ENCODE data around the gene ZP1. TPM values are rescaled to one million over a fixed set of nuclear protein-coding genes. Genes with fewer than 3 reads are reported as not detected.

The ZP1 gene
- total RNA-seq, 3 donors from 2014 or later, result 0.32 to 0.73 TPM; not detected in 1

GRCh38 chr11:60916669-60917206, 49.4 kb downstream of the ZP1 start:
- Histone ChIP-seq H3K27ac (peak overlapping the region in 1 of 2 donors; percentile 13), H3K4me3 (no peak overlapping the region), H3K4me1 (peaks cover 4% of the 10 kb centered on the region in 2 donors), H3K36me3 (peaks cover 6% of the 10 kb centered on the region), H3K27me3 (no peaks in the 10 kb centered on the region), H3K9me3 (no peaks in the 10 kb centered on the region)
- no peak for DNase-seq (ENCODE audit: low spot score in 2 of 2)
- TF ChIP-seq POLR2A (IDR thresholded peaks at IDR 0.05), result no peak
- TF ChIP-seq, protein P1, sequence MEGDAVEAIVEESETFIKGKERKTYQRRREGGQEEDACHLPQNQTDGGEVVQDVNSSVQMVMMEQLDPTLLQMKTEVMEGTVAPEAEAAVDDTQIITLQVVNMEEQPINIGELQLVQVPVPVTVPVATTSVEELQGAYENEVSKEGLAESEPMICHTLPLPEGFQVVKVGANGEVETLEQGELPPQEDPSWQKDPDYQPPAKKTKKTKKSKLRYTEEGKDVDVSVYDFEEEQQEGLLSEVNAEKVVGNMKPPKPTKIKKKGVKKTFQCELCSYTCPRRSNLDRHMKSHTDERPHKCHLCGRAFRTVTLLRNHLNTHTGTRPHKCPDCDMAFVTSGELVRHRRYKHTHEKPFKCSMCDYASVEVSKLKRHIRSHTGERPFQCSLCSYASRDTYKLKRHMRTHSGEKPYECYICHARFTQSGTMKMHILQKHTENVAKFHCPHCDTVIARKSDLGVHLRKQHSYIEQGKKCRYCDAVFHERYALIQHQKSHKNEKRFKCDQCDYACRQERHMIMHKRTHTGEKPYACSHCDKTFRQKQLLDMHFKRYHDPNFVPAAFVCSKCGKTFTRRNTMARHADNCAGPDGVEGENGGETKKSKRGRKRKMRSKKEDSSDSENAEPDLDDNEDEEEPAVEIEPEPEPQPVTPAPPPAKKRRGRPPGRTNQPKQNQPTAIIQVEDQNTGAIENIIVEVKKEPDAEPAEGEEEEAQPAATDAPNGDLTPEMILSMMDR (IDR thresholded peaks at IDR 0.05), result no peak
- TF ChIP-seq POLR2AphosphoS5 (IDR thresholded peaks at IDR 0.05), result no peak
- intact Hi-C loops (cut with DNase I; ENCODE audit: low total_unique reads), result no loop called here

DNA sequence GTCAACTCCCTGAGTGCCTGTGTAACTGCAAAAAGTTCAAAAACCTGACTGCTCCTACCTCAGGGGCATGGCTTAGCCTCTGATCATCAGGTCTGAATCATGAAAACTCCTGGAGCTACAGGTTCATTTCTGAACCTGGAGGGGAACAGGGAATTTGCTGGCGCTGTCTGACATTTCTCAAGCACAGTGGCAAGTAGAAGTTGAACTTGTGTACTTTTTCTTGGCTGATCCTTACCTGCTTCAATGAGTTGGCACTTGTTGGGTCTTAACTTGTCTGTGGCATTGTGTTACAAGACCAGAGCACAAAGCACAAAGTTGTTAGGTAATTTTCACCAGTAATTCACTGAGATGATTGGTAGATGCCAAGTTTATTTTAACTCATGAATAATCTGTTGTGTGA, 49.9 kb downstream of the ZP1 start:
- peaks cover 4% of the 10 kb centered on the region in 2 donors for H3K4me1 ChIP-seq
- intact Hi-C loops (cut with DNase I; ENCODE audit: low total_unique reads), result no loop called here

DNA sequence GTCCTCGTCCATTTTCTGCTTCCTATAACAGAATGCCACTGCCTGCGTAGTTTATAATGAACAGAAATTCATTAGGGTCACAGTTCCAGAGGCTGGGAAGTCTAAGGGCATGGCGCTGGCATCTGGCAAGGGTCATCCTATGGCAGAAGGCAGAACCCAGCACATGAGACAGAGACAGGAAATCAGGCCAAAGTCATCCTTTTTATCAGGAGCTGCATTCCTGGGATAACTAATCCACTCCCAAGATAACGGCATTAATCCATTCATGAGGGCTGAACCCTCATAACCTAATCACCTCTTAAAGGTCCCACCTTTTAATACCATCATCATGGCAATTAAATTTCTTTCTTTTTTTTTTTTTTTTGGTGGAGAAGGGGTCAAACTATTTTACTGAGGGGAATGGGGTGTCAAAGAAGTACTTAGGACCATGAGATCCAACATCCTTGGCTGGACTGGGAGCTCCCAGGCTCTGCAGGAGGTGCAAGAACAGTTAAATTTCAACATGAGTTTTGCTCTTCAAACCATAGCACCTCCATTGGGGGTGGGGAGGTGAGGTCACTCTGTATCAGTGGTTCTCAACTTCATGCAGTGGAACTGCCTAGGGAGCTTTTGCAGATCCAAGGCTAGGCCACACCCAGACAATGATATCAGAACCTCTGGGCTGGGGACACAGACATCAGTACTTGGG, 51.1 kb downstream of the ZP1 start:
- peaks cover 4% of the 10 kb centered on the region in 2 donors for H3K4me1 ChIP-seq
- DNase-seq (ENCODE audit: low spot score in 2 of 2), result no peak
- peaks cover 15% of the 10 kb centered on the region for H3K36me3 ChIP-seq
- no peak overlapping the region for H3K4me3 ChIP-seq
- TF ChIP-seq, protein P1 (IDR thresholded peaks at IDR 0.05), result no peak
- no peak for TF ChIP-seq POLR2A (IDR thresholded peaks at IDR 0.05)
- H3K27ac ChIP-seq, result no peak overlapping the region
- intact Hi-C loops (cut with DNase I; ENCODE audit: low total_unique reads), result no loop called here
- no peaks in the 10 kb centered on the region for H3K27me3 ChIP-seq
- no peaks in the 10 kb centered on the region for H3K9me3 ChIP-seq

More for the DNA sequence above, 49.9 kb downstream of the ZP1 start:
- peaks cover 11% of the 10 kb centered on the region for H3K36me3 ChIP-seq
- H3K4me3 ChIP-seq, result no peak overlapping the region
- H3K9me3 ChIP-seq, result no peaks in the 10 kb centered on the region
- DNase-seq (ENCODE audit: low spot score in 2 of 2), result no peak
- no peak overlapping the region for H3K27ac ChIP-seq
- no peaks in the 10 kb centered on the region for H3K27me3 ChIP-seq
- TF ChIP-seq, protein P1 (IDR thresholded peaks at IDR 0.05), result no peak
- TF ChIP-seq POLR2A (IDR thresholded peaks at IDR 0.05) (no peak), POLR2AphosphoS5 (IDR thresholded peaks at IDR 0.05) (no peak)

- H3K36me3 ChIP-seq, result peaks cover 15% of the 10 kb centered on the region
- no peaks in the 10 kb centered on the region for H3K27me3 ChIP-seq
- DNase-seq (ENCODE audit: low spot score in 2 of 2), result no peak
- intact Hi-C loops (cut with DNase I; ENCODE audit: low total_unique reads), result no loop called here
- peaks cover 4% of the 10 kb centered on the region in 2 donors for H3K4me1 ChIP-seq
- no peak overlapping the region for H3K4me3 ChIP-seq
- TF ChIP-seq POLR2AphosphoS5 (IDR thresholded peaks at IDR 0.05) (no peak), POLR2A (IDR thresholded peaks at IDR 0.05) (no peak)
- TF ChIP-seq, protein P1 (IDR thresholded peaks at IDR 0.05), result no peak
- H3K9me3 ChIP-seq, result no peaks in the 10 kb centered on the region
- H3K27ac ChIP-seq, result no peak overlapping the region
Observed at GRCh38 chr11:60918939-60919265, 51.6 kb downstream of the ZP1 start.

GRCh38 chr11:60919320-60919719, 52.0 kb downstream of the ZP1 start:
- H3K4me3 ChIP-seq, result no peak overlapping the region
- peaks cover 15% of the 10 kb centered on the region for H3K36me3 ChIP-seq

More at GRCh38 chr11:60919320-60919719, 52.0 kb downstream of the ZP1 start:
- intact Hi-C loops (cut with DNase I; ENCODE audit: low total_unique reads), result no loop called here
- Histone ChIP-seq H3K27ac (no peak overlapping the region), H3K27me3 (no peaks in the 10 kb centered on the region), H3K4me1 (peaks cover 4% of the 10 kb centered on the region in 2 donors), H3K9me3 (no peaks in the 10 kb centered on the region)
- no peak for DNase-seq (ENCODE audit: low spot score in 2 of 2)
- TF ChIP-seq, protein P1 (IDR thresholded peaks at IDR 0.05), result no peak
- TF ChIP-seq POLR2AphosphoS5 (IDR thresholded peaks at IDR 0.05) (no peak), POLR2A (IDR thresholded peaks at IDR 0.05) (no peak)

Measured in breast epithelium (tissue), 4 donors.